SK-N-MC (cell line): ENCODE measurements around the gene PLK5.

ENCODE experiments used
- EZH2 ChIP-seq: fragments of 200-600 bp; sonication (generic); IDR thresholded peaks from one replicate; pipeline ENCODE4 v1.6.1; 2017; ENCODE audit warnings: antibody characterized with exemption
- FOXP2 ChIP-seq: optimal IDR thresholded peaks from 2 replicates; pipeline ENCODE3; 2011; ENCODE audit warnings: mild to moderate bottlenecking, moderate library complexity; ENCODE audit not compliant: insufficient read depth; ENCODE audit errors: extremely low read length, control extremely low read depth
- POLR2AphosphoS5 ChIP-seq: IDR thresholded peaks from 2 replicates; pipeline ENCODE4 v1.6.1; 2012; ENCODE audit warnings: mild to moderate bottlenecking, low read depth, low read length, borderline replicate concordance

- TF ChIP-seq POLR2AphosphoS5 (no peak), EZH2 (no peak), FOXP2 (no peak)
These were observed 57.1 kb downstream of the PLK5 start for GRCh38 chr19:1580957-1581356.
